Measurements from ENCODE around the gene BBX.

The BBX gene

DNA sequence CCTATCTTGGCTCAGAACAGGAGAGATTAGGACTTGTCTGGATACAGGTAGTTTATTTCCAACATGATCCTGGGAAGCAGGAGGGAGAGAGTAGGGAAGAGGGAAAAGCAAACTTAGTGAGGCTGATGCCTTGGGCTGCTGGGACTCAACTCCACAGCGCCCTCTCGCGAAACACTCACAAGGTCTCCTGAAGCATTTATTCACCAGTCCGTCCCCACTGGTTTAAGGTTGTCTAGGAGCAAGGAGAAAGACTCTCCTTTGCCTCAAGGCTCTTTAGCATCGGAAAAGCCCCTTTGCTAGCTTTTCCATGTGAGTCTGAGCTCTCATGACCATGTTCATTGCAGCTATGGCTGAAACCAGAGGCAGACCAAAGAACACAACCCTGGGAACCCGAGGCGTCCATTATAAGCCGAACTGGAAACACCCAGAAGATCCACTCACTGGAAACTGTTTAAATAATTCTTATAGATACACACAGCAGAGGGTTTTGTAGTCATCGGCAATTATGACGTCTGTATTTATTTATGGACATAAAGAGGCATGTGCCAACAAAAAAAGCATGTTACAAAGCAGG, 323.6 kb downstream of the BBX start:
- no peak for DNase-seq (ENCODE audit: low read depth)

DNA sequence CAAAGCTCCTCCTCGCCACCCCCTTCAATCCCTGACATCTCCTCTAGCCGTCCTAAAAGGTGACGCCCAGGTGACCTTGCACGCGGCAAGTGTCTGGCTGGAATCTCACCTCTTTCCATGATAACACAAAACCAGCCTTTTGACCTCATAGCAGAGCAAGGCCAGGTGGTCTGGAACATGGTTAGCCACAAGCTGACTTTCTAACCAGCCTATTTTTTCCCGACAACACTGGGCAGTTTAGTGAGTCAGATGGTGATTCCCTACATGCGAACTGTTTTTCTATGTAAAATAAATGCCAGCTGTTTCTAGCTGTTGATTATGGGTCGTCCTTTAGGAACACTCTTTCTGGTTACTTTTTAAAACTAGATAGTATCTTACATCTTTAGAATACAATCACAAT, 325.0 kb downstream of the BBX start:
- DNase-seq (ENCODE audit: low read depth), result no peak

DNA sequence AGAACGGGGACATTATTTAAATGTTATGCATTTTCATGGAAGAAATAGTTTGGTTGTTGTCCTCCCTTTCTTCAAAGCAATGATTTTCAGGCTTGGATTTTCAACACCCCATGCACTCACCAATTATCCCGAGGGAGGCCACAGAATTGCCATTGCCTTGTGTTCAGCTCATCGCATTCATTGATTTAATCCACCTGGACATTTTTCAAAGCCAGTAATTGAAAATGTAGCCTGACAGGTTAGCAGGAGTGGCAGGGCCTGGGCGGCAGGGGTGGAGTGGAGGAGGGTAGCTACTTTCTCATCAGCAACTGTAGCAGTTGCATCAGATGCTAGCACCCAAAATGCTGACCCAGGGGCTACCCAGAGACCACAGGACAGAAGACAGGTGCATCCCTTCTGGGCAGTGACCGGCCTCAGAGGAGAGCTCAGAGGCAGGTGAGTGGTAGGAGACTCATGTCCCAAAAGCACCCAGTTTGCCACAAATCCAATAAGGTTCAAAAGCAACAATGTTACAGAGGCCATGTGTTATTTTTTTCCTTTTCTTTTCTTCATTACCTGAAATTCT, 325.7 kb downstream of the BBX start:
- DNase-seq (ENCODE audit: low read depth), result no peak

DNA sequence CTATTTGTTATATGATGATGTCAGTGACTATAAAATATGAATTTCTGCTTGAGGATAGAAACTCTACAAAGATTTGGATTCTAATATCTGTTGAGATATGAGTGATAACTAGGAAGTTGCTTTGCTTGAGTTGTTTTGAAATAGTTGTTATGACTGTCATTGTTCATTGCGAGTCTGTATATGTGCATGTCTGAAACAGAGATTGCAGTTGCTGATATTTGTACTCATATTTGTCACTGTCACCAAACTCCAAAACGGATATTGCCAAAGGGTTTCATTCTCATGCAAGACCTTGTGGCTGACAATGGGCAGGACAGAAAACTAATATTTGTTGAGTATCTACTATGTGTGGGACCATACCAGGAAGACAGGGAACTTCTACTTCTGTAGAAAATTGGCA, 327.9 kb downstream of the BBX start:
- DNase-seq (ENCODE audit: low read depth), result no peak

DNA sequence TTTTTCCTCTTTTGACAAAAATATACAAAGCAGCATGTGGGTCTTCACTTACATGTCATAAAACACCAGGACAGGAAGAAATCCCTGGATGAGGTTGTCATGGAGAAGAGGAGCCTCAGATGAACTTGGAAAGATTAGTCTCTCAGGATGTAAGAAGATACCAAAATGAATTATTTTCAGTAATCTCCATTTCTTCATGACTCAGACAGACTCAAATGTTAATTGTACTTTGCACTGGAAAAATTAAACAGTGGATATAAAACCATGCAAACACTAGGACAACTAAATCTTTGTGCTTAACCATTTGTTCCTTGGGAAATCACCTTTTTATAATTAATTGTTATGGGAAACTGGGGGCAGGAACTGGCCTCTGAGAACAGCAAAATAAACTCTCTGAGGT, 331.1 kb downstream of the BBX start:
- DNase-seq (ENCODE audit: low read depth), result no peak

DNA sequence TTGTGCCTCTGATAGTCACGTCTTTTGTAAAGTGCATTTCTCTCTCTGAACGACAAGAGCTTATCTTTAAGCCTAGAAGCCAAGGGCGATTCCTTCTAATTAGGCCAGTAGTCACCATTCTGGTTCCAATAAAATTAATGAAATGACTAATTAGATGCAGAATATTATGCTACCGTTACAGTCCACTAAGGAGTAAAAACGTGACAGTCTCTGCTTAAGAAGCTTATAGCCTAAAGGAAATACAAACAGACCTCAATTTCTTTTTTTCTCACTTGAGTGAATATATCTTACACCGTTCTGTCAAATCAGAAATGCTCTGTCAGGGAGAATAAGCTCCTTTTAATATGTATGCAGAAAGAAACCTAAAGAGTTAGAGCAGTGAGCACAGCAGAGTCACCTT, 332.0 kb downstream of the BBX start:
- DNase-seq (ENCODE audit: low read depth), result no peak

DNA sequence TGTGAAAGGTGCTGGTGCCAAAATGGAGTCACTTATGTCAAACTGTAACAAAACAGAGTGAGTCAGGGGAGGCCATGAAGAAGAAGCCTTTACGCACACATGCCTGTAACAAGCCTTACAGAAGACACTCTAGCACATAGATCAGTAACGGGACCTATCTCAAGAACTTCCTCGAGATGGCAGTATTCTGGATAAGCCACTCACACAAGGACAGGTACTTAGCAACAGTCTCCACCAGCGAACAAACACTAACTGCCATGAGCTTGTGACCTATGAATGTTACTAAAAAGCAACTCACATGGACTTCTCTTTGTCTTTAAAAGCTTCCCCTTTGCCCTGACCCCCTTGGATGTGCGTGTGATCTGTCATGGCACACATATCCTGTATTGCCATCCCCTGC, 332.9 kb downstream of the BBX start:
- no peak for DNase-seq (ENCODE audit: low read depth)

DNA sequence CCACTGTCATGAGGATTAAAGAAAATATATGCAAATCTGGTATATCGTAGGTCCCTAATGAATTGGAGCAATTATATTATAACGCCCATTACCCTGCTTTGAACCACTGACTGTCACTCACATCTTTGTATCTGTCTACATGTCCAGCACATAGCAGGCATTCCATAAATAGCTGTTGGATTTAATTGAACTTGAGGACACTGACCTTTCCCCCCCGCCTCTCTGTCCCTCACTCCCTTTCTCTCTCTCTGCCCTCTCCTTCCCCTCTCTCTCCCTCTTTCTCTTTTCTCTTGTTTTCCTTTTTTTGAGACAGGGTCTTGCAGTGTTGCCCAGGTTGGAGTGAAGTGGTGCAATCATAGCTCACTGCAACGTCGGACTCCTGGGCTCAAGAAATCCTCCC, 335.1 kb downstream of the BBX start:
- no peak for DNase-seq (ENCODE audit: low read depth)

DNA sequence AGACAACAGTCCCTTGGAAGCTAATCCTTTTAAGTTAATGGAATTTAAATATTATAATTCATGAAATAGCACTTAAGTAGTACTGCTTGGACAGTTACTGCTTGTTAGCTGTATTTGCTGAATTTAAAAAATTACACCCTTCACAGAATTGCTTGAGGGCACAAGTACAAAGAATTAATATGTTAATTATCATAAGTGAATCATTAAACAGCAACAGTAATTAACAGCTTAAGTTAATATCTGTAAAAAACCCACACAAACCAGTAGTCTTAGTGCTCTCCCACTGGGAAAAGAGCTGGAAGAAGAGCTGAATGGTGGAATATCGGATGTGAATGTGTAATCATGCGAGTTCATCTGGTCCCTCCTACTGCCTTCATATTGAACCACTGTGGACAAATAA, 336.1 kb downstream of the BBX start:
- no peak for DNase-seq (ENCODE audit: low read depth)

All from GM04503 (cell line).